AG04449 (cell line): ENCODE measurements around the gene MYOM1.
"Not testable (repeated sequence)": the region's sequence is repeated elsewhere in the genome, so short reads cannot be mapped to it uniquely, and the experiment has no call there.

Experiments
- CTCF ChIA-PET: fragments of 350-600 bp; formaldehyde crosslinking; extraction: SDS; loops from one replicate; lab custom pipeline; 2021; ENCODE audit warnings: antibody characterized with exemption; lab: Yijun Ruan, JAX
- POLR2A ChIA-PET: fragments of 400-600, 350-600 bp; formaldehyde crosslinking; extraction: SDS; loops from one replicate; lab custom pipeline; 2020; ENCODE audit warnings: antibody characterized with exemption, inconsistent platforms; lab: Yijun Ruan, JAX
- DNase-seq: peaks from one replicate; pipeline ENCODE4 v3.0.0-alpha.2; 2010; ENCODE audit warnings: low read depth, low spot score
- H3K4me3 ChIP-seq: 2 replicates; pipeline ENCODE4 v1.5.1; 2011; ENCODE audit warnings: low read depth, mild to moderate bottlenecking, control low read depth, low read length
- CTCF ChIP-seq: IDR thresholded peaks from one replicate; pipeline ENCODE4 v1.5.1; 2011; ENCODE audit warnings: mild to moderate bottlenecking, moderate library complexity, low read length, control low read depth, inconsistent platforms; ENCODE audit not compliant: insufficient read depth; ENCODE audit errors: missing control alignments

The MYOM1 gene

GRCh38 chr18:3211236-3211992 lies 8.4 kb downstream of the MYOM1 start:
- ChIA-PET POLR2A (no interaction called here), CTCF (interaction anchor here (0.9 kb wide), 1 partner anchor 19 kb away, joined by 3 read pairs; no protein-coding TSS in a partner anchor)
- DNase-seq, result no peak

GRCh38 chr18:3209859-3210569 lies 9.8 kb downstream of the MYOM1 start:
- TF ChIP-seq CTCF, result no peak
- ChIA-PET CTCF (interaction anchor here (1.1 to 1.2 kb wide), 2 partner anchors 25 to 277 kb away, joined by 3 read pairs; no protein-coding TSS in a partner anchor), POLR2A (no interaction called here)
- DNase-seq, result no peak
- no peak overlapping the region for H3K4me3 ChIP-seq

More at GRCh38 chr18:3211236-3211992, 8.4 kb downstream of the MYOM1 start:
- TF ChIP-seq CTCF, result no peak
- H3K4me3 ChIP-seq, result no peak overlapping the region

DNA sequence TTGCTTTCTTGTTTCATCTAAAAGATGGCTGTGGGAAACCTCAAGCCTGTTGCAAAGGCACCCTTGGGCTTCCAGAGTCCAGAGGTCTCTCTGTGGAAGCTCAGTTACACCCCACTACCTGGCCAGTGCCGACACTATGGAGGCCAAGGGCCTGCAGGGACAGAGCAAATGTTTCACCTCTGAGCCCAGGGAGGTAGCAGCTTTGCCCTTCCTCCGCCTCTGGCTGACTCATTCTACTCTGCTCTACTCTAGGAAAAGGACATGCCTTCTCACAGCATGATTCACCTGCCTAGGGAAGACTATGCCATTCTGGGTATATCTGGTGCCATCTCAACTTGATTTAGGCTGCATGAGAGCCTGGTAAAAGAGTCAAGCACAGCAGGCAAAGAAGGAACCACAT lies 12.2 kb downstream of the MYOM1 start:
- CTCF ChIA-PET, result no interaction called here
- H3K4me3 ChIP-seq, result no peak overlapping the region
- POLR2A ChIA-PET, result no interaction called here
- no peak for TF ChIP-seq CTCF
- no peak for DNase-seq

- no peak overlapping the region for H3K4me3 ChIP-seq
- no peak for TF ChIP-seq CTCF
- DNase-seq, result no peak
- ChIA-PET POLR2A (no interaction called here), CTCF (no interaction called here)
Measured at GRCh38 chr18:3205239-3205638, 14.5 kb downstream of the MYOM1 start.

- CTCF ChIA-PET, result interaction anchor here (1.2 kb wide), 1 partner anchor 11 kb away, joined by 3 read pairs; no protein-coding TSS in a partner anchor
- POLR2A ChIA-PET, result no interaction called here
- DNase-seq, result no peak
- H3K4me3 ChIP-seq, result no peak overlapping the region
- no peak for TF ChIP-seq CTCF
Measured at GRCh38 chr18:3199942-3200645, 19.7 kb downstream of the MYOM1 start.

DNA sequence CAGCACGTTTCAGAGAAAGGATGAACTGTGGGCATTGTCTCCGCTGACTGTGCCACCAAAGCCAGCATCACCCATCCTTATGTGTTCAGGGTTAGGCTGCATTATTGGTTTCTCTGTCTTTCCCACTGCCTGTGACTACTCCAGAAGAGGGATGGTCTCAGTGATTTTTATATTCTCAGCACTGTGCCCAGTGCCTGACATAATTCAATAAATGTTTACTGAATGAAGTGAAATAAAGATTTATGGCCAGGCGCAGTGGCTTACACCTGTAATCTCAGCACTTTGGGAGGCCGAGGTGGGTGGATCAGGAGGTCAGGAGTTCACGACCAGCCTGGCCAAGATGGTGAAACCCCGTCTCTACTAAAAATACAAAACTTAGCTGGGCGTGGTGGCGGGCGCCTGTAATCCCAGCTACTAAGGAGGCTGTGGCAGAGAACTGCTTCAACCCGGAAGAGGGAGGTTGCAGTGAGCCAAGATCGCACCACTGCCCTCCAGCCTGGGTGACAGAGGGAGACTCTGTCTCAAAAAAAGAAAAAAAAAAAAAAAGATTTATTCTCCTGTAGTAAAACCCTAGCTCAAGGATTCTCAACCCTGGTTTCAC lies 21.4 kb downstream of the MYOM1 start:
- CTCF ChIA-PET, DNase-seq, POLR2A ChIA-PET: not testable (repeated sequence)

More for the DNA sequence above, 21.4 kb downstream of the MYOM1 start:
- H3K4me3 ChIP-seq, result not testable (repeated sequence)
